Measurements from ENCODE around the gene ACTC1. TPM values are rescaled to one million over a fixed set of nuclear protein-coding genes. Genes with fewer than 3 reads are reported as not detected.

The ACTC1 gene
- total and polyA plus RNA-seq, 8 donors, result 1.8 to 9.5 (median 4.9) TPM; not detected in 1

- 50 to 66% (median 60%) methylated on average over 6 of the region's 6 CpGs for WGBS, 5 donors
- intact Hi-C loops (cut with DNase I; ENCODE audit: low total_unique reads), result no loop called here
- no peak for TF ChIP-seq POLR2A (IDR thresholded peaks at IDR 0.05)
- TF ChIP-seq EP300 (IDR thresholded peaks at IDR 0.05), result no peak
- TF ChIP-seq POLR2AphosphoS5 (IDR thresholded peaks at IDR 0.05), result no peak
- TF ChIP-seq CTCF (IDR thresholded peaks at IDR 0.05), result no peak
- H3K9me3 ChIP-seq, result no peaks in the 10 kb centered on the region
- H3K4me1 ChIP-seq, result peaks cover 0 to 10% (median 7%) of the 10 kb centered on the region in 4 donors
- no peak overlapping the region for H3K27ac ChIP-seq
- no peak overlapping the region for H3K4me3 ChIP-seq
- DNase-seq, result no peak
- no peaks in the 10 kb centered on the region for H3K36me3 ChIP-seq
- H3K27me3 ChIP-seq, result peaks cover 0 to 23% (median 21%) of the 10 kb centered on the region in 3 donors
Measured at GRCh38 chr15:34790121-34790520, 5.2 kb downstream of the ACTC1 start.

- Histone ChIP-seq H3K27me3 (peaks cover 0 to 15% (median 13%) of the 10 kb centered on the region in 3 donors), H3K27ac (no peak overlapping the region), H3K36me3 (no peaks in the 10 kb centered on the region), H3K9me3 (no peaks in the 10 kb centered on the region), H3K4me1 (peaks cover 0 to 2% (median 0%) of the 10 kb centered on the region in 4 donors), H3K4me3 (no peak overlapping the region)
- TF ChIP-seq POLR2A (IDR thresholded peaks at IDR 0.05) (no peak), POLR2AphosphoS5 (IDR thresholded peaks at IDR 0.05) (no peak), CTCF (IDR thresholded peaks at IDR 0.05) (no peak), EP300 (IDR thresholded peaks at IDR 0.05) (no peak)
- intact Hi-C loops (cut with DNase I; ENCODE audit: low total_unique reads), result no loop called here
- no peak for DNase-seq
- 40 to 70% (median 52%) methylated on average over 7 of the region's 7 CpGs for WGBS, 5 donors
Measured at GRCh38 chr15:34789326-34789725, 6.0 kb downstream of the ACTC1 start.

- DNase-seq, result no peak
- intact Hi-C loops (cut with DNase I; ENCODE audit: low total_unique reads), result no loop called here
- WGBS, 5 donors, result 57 to 74% (median 64%) methylated on average over 2 of the region's 2 CpGs
- no peaks in the 10 kb centered on the region for H3K9me3 ChIP-seq
- no peaks in the 10 kb centered on the region for H3K27me3 ChIP-seq
- H3K4me1 ChIP-seq, result no peaks in the 10 kb centered on the region
- H3K4me3 ChIP-seq, result no peak overlapping the region
- H3K27ac ChIP-seq, result no peak overlapping the region
- H3K36me3 ChIP-seq, result no peaks in the 10 kb centered on the region
- TF ChIP-seq EP300 (IDR thresholded peaks at IDR 0.05), result no peak
- no peak for TF ChIP-seq CTCF (IDR thresholded peaks at IDR 0.05)
- no peak for TF ChIP-seq POLR2AphosphoS5 (IDR thresholded peaks at IDR 0.05)
- no peak for TF ChIP-seq POLR2A (IDR thresholded peaks at IDR 0.05)
Measured at GRCh38 chr15:34786206-34786605, 9.1 kb downstream of the ACTC1 start.

- Histone ChIP-seq H3K9me3 (no peaks in the 10 kb centered on the region), H3K4me1 (no peaks in the 10 kb centered on the region)
- intact Hi-C loops (cut with DNase I; ENCODE audit: low total_unique reads), result no loop called here
Measured at GRCh38 chr15:34783991-34784390, 11.4 kb downstream of the ACTC1 start.

More at GRCh38 chr15:34783991-34784390, 11.4 kb downstream of the ACTC1 start:
- Histone ChIP-seq H3K27ac (no peak overlapping the region), H3K36me3 (no peaks in the 10 kb centered on the region), H3K4me3 (no peak overlapping the region), H3K27me3 (no peaks in the 10 kb centered on the region)
- DNase-seq, result no peak
- no peak for TF ChIP-seq POLR2A (IDR thresholded peaks at IDR 0.05)
- no peak for TF ChIP-seq EP300 (IDR thresholded peaks at IDR 0.05)
- TF ChIP-seq POLR2AphosphoS5 (IDR thresholded peaks at IDR 0.05), result no peak
- no peak for TF ChIP-seq CTCF (IDR thresholded peaks at IDR 0.05)

Measured in stomach (tissue), 9 donors.